8988T (cell line): ENCODE measurements around the gene CADPS2.

Experiments used
- DNase-seq: peaks from one replicate; pipeline ENCODE4 v3.0.0; 2011

Gene CADPS2

DNA sequence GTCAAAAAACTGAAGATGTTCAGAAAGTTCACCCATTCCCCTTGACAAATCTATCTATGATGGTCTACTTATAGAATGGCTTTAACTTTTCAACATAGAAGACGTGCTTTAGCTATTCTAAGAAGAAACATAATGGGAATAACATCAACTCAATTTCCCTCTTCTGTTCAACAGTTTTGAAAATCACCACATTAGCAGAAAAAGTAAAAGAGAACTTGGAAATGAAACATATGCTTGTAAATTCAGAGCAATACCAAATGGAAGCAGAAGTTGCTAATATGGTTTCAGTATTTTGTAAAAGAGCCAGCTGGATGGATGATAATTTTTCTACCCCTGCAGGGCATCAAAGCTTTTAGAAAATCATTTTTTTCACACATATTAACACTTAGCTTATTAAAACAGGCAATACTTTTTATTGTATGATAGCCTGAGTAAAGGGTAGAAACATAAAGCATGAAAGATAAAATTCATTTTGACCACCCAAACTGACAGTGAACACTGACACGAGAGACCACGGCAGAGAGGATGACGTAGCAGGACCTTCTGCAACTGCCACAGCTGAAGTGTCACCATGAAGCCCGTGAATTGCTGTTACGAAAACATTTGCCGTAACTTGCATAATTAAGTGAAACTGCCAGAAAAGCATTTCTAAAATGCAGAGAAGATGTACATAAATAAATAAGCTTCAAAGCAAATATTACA, 542.5 kb downstream of the CADPS2 start:
- DNase-seq: no peak

DNA sequence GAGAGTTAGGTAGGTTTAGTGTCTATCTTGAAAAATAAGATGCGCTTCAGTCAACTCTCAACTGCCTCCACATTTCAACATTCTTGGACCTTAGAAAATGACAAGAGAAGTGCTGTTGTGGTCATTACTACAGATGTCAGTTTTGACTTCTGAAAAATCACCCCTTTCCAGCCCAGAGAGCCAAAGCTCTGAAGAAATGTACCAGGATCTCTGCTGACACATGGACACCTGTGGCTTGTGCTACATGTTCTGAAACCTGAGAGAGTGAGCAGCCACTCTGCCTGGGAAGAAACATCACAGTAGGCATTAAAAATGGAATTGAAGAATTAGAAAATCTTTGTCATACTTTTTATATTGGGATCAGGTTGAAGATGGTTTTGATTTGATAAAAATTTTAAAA, 545.8 kb downstream of the CADPS2 start:
- no peak for DNase-seq

DNA sequence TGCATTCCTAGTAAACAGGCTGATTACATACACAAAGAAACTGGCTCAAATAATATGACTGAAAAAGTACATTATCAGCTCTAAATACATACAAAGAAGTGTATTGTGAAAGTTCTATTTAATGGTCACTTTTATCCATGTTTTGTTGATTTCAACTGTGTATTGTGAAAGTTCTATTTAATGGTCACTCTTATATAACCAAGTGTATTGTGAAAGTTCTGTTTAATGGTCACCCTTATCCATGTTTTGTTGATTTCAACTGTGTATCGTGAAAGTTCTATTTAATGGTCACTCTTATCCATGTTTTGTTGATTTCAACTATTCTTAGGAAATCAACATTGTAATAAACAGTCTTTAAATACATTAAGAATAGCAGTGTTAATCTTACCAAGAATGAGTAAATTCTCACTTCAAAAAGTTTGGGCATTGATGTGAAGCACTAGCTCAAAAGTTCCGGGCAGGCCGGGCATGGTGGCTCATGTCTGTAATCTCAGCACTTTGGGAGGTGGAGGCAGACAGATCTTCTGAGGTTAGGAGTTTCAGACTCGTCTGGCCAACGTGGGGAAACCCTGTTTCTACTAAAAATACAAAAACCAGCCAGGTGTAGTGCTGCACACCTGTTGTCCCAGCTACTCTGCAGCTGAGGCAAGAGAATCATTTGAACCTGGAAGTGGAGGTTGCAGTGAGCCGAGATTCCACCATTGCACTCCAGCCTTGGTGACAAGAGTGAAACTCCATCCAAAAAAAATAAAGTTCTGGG, 546.9 kb downstream of the CADPS2 start:
- no peak for DNase-seq

DNA sequence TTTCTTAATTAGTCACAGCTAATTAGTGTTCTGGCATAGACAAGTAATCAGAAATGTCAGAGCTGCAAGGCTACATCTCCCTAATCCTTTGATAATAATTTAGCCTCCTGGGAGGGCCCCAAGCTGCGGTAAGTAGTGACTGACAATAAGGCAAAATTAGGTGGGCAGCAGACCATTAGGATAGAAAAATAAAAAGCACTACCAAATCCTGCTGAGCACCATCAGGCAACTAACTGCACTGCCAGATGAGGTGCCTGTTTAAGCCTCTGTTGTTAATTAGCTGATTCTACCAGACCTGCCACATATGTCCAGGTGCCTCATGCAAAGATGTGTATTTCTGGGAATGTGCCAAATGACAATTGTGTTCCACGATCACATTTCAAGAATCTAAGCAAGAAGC, 549.2 kb downstream of the CADPS2 start:
- DNase-seq: no peak

DNA sequence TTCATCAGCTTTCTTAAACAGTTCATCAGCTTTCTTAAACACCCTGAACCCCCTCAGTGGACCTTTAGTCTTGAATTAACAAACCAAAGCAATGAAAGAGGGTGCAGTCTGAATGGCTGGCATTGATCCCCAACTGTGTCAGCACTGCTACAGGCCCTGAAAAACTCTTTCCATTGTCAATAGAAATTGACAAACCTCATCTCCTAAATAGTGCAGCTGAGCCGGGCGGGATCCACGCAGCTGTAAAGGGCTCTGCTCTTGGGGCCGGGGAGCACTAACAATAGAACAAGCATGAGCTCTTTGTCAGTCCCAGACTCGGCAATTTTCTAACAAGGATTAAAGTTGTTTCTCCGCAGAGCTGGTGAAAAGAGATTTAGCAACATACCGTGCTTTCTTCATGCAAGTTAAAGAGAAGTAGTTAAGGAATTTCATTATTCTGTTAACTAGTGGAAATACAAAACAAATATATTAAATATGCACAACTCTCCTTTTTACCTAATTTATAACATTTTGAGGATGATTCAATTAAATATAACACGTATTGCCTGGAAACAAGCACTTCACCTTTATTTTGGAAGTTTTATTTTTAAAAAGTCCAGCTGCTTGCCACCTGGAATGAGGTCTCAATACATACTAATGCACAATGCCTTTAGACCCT, 557.0 kb downstream of the CADPS2 start:
- no peak for DNase-seq

DNA sequence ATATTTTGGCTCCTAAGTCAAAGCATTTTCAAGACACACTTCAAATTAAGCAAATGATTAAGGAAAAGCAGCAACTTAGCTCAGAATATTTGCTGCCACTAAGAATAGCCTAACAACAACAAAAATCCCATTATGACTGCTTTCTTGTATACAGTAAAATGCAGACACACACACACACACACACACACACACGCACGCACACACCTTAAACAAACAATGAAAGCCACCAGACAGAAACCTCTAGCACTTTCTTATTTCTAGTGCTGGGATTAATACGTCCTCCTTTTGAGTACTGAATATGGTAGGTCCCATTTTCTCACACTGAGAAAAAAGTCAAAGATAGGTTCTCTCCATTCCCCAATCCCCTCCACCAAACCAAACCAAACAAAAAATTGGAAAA, 558.3 kb downstream of the CADPS2 start:
- DNase-seq: no peak

DNA sequence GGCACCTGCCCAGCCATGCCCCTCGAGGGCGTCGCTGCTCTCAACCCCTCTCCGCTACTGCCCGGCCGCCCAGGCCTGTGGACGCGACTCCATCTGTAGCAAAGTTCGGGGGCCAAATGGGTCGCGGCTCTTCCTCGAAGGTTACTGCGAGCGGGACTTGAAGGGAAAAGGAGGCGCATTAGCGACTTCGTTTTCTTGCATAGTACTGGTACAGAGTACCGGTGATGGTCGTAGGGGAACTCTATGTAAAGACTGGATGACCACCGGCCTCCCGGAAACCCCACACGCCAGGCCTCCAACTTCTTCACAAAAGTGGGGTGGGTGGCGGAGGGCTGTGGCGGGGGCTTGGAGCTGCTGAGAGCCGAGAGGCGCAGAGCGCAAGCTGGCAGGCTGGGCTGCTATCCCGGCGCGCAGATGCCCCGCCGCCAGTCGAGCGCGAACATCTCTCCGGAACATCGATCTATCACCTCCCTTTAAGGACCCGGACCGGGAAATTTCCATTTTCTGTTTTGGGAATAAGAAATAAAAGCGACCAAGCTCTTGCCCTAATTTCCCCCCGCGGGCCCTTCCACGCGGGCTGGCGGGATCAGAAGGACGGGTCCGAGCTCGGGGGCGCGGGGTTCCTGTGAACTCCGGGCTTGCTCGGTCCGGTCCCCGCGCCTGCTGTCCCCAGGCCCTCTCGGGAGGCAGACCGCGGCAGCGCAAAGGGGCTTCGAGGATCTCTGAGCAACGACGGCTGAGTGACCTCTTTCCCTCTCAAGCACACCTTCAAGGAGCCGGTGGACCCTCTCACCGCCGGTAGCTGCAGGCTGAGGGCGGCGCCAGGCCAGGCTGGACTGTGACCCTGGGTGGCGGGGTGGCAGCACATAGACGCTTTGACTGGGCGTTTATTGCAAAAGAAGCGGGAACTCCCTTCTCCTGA, 569.5 kb downstream of the CADPS2 start:
- no peak for DNase-seq

DNA sequence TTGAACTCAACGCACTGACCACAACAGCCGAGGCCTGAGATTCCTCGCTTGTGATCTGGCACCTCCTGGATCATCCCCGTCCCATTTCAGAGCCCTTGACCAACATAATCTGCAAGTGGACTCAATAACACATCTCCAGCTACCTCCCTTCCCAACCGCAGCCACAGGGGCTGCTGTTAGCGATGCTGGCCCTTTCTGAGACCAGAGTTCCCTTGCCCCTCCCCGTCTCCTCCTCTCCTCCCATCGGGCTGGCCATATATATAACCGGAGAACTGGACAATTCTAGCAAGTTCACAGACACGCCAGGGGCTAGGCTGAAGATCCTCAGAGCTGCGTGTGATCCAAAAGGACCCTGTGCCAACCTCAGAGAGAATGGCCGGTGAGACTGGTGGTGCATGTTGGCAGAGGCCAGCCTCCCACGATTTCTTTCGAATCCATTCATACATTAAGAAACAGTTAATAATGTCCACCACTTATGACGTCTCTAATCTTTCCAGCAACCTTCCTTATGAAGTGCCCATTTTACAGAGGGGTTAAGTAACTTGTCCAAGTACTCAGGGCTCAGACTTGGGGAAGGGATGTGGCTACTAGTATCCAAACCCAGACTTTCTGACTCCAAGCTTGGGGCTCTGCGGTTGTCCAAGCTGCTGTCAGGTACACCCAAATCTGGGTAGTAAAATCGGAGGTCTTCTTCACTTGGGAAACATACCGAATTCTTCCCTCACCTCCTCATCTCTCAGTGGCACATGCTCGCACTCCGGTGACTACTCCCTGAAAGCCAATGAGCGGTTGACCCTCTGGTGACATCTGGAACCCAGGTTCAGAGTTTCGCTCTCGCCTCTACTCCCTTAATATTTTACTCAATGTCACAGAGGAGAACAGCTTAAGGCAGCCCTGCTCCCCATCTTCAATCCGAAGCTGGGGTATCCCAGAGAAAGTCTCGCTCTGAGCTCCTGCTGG, 570.5 kb downstream of the CADPS2 start:
- DNase-seq: no peak

DNA sequence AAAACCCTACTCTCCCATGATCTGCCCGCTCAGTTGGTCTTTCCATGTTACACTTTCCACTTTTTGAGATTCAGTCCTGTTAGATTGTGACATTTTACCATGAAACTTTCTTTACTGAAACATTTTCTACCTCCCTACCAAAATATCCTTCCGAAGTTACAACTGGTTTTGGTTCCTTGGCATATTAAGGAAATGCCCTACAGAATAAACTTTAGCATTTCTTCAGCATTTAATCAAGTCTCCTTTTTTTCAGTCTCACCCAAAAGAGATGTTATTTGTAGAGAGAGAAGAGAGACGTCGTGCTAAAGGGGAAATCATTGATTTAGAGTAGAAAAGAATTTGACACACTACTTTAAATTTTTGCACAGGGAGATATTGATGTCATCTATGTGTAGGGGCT, 572.0 kb downstream of the CADPS2 start:
- no peak for DNase-seq

DNA sequence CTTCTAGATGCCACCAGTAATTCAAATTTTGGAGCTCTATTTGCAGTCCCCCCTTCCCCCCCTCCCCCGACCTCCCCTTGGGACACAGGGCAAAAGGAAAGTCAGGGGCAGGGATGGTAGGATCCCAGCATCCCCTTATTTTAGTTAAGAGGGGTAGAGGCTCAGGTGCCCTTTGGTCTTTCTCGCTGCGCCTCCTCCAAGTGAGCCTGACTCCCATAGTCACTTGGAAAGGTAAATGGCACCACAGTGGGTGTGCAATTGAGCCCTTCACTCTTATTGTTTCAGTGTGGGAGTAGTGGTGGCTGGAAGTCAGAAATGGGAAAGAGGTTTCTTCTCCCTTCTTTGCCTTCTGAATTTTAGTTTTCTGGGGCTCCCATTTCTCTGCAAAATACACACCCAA, 573.5 kb downstream of the CADPS2 start:
- DNase-seq: no peak

DNA sequence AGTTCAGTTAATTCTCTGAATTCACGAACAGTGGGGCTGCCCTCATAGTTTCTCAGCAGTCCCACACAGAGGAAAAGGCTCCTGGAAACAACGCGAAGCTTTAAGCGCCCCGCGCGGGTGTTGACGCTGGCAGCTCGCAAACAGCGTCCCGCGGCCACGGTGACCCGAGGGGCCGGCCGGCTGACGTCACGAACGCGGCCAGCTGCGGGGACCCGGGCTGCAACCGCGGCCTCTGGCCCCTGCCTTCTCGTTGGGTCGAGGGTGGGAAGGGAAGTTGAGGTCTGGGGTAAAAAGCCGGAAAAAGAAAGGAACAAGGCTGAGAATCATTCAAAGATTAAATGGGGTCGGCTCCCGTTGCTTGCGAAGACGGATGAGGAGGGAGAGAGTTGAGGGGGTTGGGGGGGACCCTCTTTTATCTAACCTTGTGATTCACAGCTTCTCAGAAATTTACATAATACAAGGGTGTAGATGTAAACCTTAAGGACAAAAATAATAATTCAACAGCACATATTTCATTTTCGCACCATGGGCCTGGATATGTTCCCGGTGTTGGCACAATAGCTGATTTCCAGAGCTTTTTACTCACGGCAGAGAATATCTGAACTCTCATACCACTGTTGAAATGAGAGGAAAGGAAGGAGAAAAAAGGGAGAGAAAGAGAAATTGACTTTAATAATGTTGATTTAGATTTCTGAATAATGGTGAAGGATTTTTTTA, 574.4 kb downstream of the CADPS2 start:
- DNase-seq: no peak

DNA sequence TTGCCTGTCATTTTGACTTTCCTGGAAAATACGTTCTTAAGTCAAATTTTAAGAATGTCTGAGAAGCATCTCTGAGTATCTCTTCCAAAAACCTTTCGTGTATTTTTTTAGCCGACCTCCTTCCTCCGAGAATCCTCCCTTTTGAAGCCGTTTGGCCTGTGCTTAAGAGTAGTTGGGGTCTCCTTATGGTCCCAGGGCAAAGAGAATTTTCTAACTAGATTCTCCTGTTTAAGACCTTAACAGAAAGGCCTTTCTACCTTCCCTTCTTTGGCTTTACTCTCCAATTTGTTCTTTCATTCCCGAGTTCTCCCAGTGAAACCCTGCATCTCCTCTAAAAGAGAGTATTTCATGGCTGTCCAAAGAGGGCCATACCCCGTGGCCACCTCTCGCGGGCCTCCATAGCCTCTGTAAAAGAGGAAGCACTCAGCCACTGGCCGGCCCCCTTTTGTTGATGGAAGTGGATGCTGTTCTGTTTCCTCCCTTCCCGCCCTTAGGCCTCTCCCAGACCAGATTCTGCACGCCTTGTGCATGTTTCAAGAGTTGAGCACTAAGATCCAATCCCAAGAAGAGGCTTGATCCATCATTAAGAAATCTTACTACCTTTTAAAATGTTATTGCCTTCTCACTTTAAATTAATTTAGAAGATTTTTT, 575.1 kb downstream of the CADPS2 start:
- no peak for DNase-seq

DNA sequence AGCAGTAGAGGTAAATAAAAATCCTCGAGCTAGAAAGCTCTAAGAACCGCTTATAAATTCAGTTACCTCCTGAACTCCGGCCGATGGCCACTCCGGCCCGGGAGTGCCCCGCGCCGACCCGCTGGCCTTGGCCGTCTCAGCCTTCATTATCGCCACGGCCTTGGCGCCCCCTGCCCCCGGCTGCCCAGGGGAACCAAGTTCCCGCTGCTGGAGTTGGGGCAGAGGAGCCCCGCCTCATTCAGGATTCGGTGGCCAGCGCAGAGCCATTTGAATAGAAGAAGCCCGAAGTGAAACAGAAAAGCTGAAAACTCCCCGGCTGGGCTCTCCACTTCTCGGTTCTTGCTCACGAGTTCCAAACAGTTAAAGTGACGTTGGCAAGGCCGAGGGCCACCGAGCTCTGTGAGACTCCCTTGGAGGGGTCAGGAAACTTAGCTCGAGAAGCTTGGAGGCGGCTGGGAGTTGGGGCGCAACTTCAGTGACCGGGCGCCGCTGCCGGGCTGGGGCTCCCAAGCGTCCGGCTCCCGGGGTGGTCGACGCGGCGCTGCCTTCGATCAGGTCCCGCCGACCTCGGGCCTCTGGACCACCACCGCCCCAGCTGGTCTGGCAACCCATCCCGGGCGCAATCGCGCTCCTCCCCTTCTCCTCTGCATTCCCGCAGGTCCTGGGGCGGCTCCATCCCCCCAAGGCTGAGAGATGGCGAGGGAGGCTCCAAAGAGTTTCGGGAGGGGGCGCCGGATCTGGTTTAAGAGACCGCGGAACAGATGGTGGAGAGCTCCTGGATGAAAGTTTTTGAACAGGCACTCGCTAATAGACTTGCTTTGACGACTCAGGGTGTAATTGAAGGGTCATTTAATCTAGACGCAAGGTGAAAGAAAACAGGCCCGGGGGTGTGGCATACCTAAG, 575.9 kb downstream of the CADPS2 start:
- DNase-seq: no peak

DNA sequence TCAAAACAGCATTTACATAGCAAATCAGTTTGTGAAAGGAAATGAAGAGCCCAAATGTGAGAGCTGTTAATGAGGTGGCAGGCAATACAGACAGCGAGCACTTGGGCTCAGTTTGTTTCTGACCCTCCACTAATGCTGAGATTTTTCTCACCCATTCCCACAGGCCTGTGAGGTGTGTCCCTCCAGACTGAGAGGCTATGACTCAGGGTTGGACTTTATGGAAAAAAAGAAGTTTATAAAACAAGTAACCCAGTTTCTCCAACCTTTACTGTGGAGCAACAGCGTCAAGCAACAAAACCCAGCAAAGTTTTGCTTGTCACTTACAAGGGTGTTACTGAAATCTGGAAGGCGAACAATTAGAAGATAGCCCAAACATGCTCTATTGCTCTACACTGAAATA, 576.8 kb downstream of the CADPS2 start:
- no peak for DNase-seq

DNA sequence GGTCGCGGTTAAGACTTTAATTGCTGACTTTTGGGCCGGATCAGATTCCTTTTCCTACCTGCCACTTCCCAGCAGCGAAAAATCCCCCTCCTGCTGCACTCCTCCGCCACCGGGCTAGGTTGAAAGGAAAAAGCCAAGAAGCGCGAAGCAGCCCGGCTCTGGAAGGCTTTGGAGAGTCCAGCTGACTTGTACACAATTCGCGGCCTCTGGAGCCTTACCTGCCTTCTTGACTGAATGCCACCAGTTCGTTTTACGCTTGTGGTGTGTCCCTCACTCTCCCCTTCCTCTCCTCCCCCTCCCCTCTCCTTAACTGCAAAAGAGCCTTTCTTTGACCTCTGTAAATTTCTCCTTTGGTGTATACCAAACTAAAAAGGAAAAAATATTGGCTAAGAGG, 579.0 kb downstream of the CADPS2 start:
- no peak for DNase-seq

DNA sequence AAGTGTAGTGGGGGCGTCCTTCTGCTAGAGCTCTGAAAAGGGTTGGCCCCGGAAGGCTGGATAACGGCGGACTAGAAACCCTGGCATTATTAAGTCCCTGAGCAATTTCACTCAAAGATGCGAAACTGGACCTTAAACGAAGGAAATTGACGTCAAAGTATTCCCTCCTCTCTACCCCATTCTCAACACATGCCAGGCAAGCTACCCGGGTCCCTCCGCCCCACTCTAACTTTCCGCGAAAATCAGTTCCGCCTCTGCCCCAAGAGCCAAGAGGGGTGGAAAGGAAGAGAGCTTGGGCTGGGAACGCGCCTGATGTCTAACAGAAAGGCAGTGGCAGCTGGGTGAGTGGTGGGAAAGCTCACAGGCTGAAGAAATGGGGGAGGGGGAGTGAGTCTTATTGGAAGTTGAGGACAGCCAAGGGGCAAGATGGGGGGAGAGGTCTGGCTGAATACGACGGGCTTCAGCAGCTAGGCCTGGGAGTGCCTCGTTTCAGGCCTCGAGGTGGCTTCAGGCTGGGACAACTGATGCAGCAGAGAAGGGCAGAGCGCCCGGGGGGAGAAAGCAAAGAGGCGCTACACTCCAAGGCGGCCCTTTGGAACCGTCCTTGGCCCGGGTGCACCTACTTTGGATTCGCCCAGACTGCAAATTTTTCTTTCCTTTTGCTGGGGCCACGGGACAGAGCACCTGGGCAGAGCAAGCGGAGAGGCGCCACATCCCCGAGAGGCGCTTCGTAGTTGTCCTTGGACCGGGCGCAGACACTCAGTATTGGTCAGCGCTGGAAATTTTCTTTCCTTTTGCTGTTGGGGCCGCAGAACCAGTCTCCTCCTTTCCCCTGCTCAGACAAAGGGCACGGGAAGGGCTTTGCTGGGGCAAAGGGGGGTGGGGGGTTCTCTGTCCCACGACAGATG, 579.7 kb downstream of the CADPS2 start:
- no peak for DNase-seq

DNA sequence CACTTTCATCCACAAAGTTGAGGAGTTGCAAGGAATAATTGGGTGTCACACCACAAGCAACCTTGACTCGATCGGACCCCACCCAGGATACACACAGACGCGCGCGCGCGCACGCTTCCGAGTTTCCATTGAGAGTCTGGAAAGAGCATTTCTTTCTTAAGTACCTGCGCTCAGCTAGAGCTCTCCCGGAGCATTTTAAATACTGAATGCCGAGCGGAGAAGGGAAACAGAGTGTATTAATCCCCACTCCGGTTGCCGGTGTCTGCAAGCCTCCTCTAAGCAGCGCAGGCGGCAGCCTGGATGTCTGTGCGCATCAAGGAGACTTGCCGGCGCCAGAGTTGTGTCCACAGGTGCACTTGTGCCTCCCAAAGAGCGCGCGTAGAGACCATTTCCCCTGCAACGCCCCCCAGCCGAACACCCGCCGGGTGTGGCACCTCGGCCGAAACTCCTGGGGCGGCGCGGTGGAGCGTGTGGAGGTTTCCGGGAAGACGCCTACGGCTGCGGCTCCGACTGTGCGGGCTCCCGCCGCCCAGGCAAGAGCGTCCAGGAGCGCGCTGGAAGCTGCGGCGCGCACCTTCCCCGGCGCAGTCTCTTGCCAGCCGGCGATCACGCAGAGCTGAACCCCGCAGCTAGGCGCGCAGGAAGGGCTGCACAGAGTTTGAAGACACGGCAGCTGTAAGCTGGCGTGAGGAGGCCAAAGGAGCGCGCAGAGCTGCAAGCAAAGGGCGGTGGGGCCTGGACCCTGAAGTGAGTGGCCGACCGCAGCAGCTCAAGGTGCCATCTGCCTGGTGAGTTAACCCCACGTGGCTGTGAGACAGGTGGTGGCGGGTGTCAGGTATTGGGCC, 580.6 kb downstream of the CADPS2 start:
- DNase-seq: no peak
